ENCODE results near the gene GPAT3. TPM values are rescaled to one million over a fixed set of nuclear protein-coding genes. Genes with fewer than 3 reads are reported as not detected.
A peak's percentile ranks its signal among the peaks of the same experiment; 100 is the strongest.
"Not testable (repeated sequence)": the region's sequence is repeated elsewhere in the genome, so short reads cannot be mapped to it uniquely, and the experiment has no call there.

The GPAT3 gene
- total RNA-seq, 8 experiments from 2014 or later: 0.21 to 4.3 (median 2.1) TPM

GRCh38 chr4:83613023-83613422 is 77.1 kb downstream of the GPAT3 start:
- ATAC-seq (replicated peaks in 6 of 8): no peak
- Histone ChIP-seq H3K4me3 (no peak overlapping the region), H3K4me1 (replicated peaks in 1 of 2) (no peaks in the 10 kb centered on the region), H3K27ac (no peak overlapping the region)
- in situ Hi-C loops (cut with MboI; ENCODE audit: low pct_unique_long_range_greater_than_20kb in 2 of 9, low sequenced_read_pairs in 9 of 9, unreplicated experiment in 9 of 9): no loop called here

DNA sequence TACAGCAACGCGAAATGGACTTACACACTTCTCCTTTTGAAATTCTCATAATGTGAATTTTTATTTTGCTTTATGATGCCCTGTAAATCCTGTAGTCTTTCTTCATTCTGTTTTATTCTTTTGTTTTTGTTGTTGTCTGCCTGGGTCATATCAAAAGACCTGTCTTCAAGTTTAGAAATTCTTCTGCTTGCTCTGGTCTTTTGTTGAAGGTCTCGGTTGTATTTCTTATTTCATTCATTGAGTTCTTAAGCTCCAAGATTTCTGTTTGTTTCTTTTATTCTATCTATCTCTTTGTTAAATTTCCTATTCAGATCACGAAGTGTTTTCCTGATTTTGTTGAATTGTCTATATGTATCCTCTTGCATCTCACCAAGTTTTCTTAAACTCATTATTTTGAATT is 78.1 kb downstream of the GPAT3 start:
- in situ Hi-C loops (cut with MboI; ENCODE audit: low pct_unique_long_range_greater_than_20kb in 2 of 9, low sequenced_read_pairs in 9 of 9, unreplicated experiment in 9 of 9): no loop called here
- Histone ChIP-seq H3K4me3 (no peak overlapping the region), H3K4me1 (replicated peaks in 1 of 2) (no peaks in the 10 kb centered on the region), H3K27ac (no peak overlapping the region)
- no peak for ATAC-seq (replicated peaks in 6 of 8)
- WGBS, 10 experiments: 22 to 100% (median 80%) methylated on average over 1 to 4 of the region's 4 CpGs

- Histone ChIP-seq H3K4me3 (no peak overlapping the region), H3K27ac (no peak overlapping the region), H3K4me1 (replicated peaks in 1 of 2) (no peaks in the 10 kb centered on the region)
- WGBS, 10 experiments: 0 to 40% (median 0%) methylated on average over 1 of the region's 1 CpG; no CpG with 5 or more reads in 5 of the 10 experiments
- no peak for ATAC-seq (replicated peaks in 6 of 8)
- in situ Hi-C loops (cut with MboI; ENCODE audit: low pct_unique_long_range_greater_than_20kb in 2 of 9, low sequenced_read_pairs in 9 of 9, unreplicated experiment in 9 of 9): no loop called here
Observed at GRCh38 chr4:83616252-83616651, 80.3 kb downstream of the GPAT3 start.

- Histone ChIP-seq H3K4me3 (no peak overlapping the region), H3K4me1 (replicated peaks in 1 of 2) (no peaks in the 10 kb centered on the region), H3K27ac (no peak overlapping the region)
- in situ Hi-C loops (cut with MboI; ENCODE audit: low pct_unique_long_range_greater_than_20kb in 2 of 9, low sequenced_read_pairs in 9 of 9, unreplicated experiment in 9 of 9): no loop called here
- peak in 3 of 8 experiments; percentile 40 to 49 (median 41) for ATAC-seq (replicated peaks in 6 of 8)
- 20 to 86% (median 57%) methylated on average over 1 to 5 of the region's 6 CpGs; no CpG with 5 or more reads in 1 of the 10 experiments for WGBS, 10 experiments
Observed at GRCh38 chr4:83617371-83618035, 81.6 kb downstream of the GPAT3 start.

- Histone ChIP-seq H3K4me1 (replicated peaks in 1 of 2) (no peaks in the 10 kb centered on the region), H3K27ac (no peak overlapping the region), H3K4me3 (no peak overlapping the region)
- ATAC-seq (replicated peaks in 6 of 8): peak in 5 of 8 experiments; percentile 41 to 76 (median 64)
- 0 to 86% (median 50%) methylated on average over 1 to 4 of the region's 4 CpGs for WGBS, 10 experiments
- in situ Hi-C loops (cut with MboI; ENCODE audit: low pct_unique_long_range_greater_than_20kb in 2 of 9, low sequenced_read_pairs in 9 of 9, unreplicated experiment in 9 of 9): no loop called here
Observed at GRCh38 chr4:83618431-83618830, 82.5 kb downstream of the GPAT3 start.

GRCh38 chr4:83618991-83619645 is 83.2 kb downstream of the GPAT3 start:
- peak in 1 of 8 experiments; percentile 38 for ATAC-seq (replicated peaks in 6 of 8)

GRCh38 chr4:83622127-83622526 is 86.2 kb downstream of the GPAT3 start:
- H3K4me3 ChIP-seq; in situ Hi-C loops (cut with MboI; ENCODE audit: low pct_unique_long_range_greater_than_20kb in 2 of 9, low sequenced_read_pairs in 9 of 9, unreplicated experiment in 9 of 9); ATAC-seq (replicated peaks in 6 of 8); H3K4me1 ChIP-seq (replicated peaks in 1 of 2); H3K27ac ChIP-seq: not testable (repeated sequence)
- WGBS, 10 experiments: 50 to 100% (median 100%) methylated on average over 1 of the region's 1 CpG; no CpG with 5 or more reads in 3 of the 10 experiments

More at GRCh38 chr4:83618991-83619645, 83.2 kb downstream of the GPAT3 start:
- 0 to 100% (median 90%) methylated on average over 1 to 4 of the region's 4 CpGs; no CpG with 5 or more reads in 5 of the 10 experiments for WGBS, 10 experiments
- in situ Hi-C loops (cut with MboI; ENCODE audit: low pct_unique_long_range_greater_than_20kb in 2 of 9, low sequenced_read_pairs in 9 of 9, unreplicated experiment in 9 of 9): no loop called here
- no peak overlapping the region for H3K4me3 ChIP-seq
- no peak overlapping the region for H3K27ac ChIP-seq
- no peaks in the 10 kb centered on the region for H3K4me1 ChIP-seq (replicated peaks in 1 of 2)

DNA sequence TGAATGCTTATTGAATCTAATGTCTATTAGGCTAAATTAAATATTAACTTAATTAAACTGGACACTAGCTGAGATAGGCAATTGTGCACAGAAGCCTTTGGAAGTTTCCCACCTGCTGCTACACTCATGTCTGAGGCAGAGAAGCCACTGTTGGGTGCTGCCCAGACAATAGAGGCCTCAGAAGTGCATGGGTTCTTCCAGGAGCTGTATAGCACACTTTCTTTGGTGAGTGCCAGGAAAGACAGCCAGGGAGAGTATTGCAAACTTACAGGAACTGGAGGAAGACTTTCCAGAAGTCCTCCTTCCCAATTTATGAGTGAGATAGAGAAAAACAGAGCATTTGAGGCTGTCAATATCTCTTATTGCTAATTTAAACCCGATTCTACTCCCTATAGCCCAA is 89.9 kb downstream of the GPAT3 start:
- 78 to 89% (median 83%) methylated on average over 1 of the region's 1 CpG; no CpG with 5 or more reads in 5 of the 10 experiments for WGBS, 10 experiments
- in situ Hi-C loops (cut with MboI; ENCODE audit: low pct_unique_long_range_greater_than_20kb in 2 of 9, low sequenced_read_pairs in 9 of 9, unreplicated experiment in 9 of 9): loop anchor here in 2 of 9 experiments (25.0 kb wide), 2 partner anchors 114 to 886 kb away; no protein-coding TSS in a partner anchor
- Histone ChIP-seq H3K4me1 (replicated peaks in 1 of 2) (peaks cover 0 to 3% of the 10 kb centered on the region in 2 donors), H3K27ac (no peak overlapping the region), H3K4me3 (no peak overlapping the region)
- no peak for ATAC-seq (replicated peaks in 6 of 8)

- Histone ChIP-seq H3K27ac (no peak overlapping the region), H3K4me1 (replicated peaks in 1 of 2) (peaks cover 0 to 3% of the 10 kb centered on the region in 2 donors), H3K4me3 (no peak overlapping the region)
- in situ Hi-C loops (cut with MboI; ENCODE audit: low pct_unique_long_range_greater_than_20kb in 2 of 9, low sequenced_read_pairs in 9 of 9, unreplicated experiment in 9 of 9): loop anchor here in 2 of 9 experiments (25.0 kb wide), 2 partner anchors 114 to 886 kb away; no protein-coding TSS in a partner anchor
- WGBS, 10 experiments: 60 to 89% (median 76%) methylated on average over 3 to 11 of the region's 11 CpGs
- ATAC-seq (replicated peaks in 6 of 8): no peak
Observed at GRCh38 chr4:83626245-83626836, 90.4 kb downstream of the GPAT3 start.

GRCh38 chr4:83629945-83630721 is 94.2 kb downstream of the GPAT3 start:
- WGBS, 10 experiments: 17 to 100% (median 63%) methylated on average over 1 to 3 of the region's 6 CpGs; no CpG with 5 or more reads in 2 of the 10 experiments
- in situ Hi-C loops (cut with MboI; ENCODE audit: low pct_unique_long_range_greater_than_20kb in 2 of 9, low sequenced_read_pairs in 9 of 9, unreplicated experiment in 9 of 9): loop anchor here in 4 of 9 experiments (10.0 to 25.0 kb wide), 4 partner anchors 45 to 882 kb away; no protein-coding TSS in a partner anchor
- peaks cover 0 to 3% of the 10 kb centered on the region in 2 donors for H3K4me1 ChIP-seq (replicated peaks in 1 of 2)
- peak in 3 of 8 experiments; percentile 47 to 99 (median 97) for ATAC-seq (replicated peaks in 6 of 8)
- H3K4me3 ChIP-seq: no peak overlapping the region
- no peak overlapping the region for H3K27ac ChIP-seq

DNA sequence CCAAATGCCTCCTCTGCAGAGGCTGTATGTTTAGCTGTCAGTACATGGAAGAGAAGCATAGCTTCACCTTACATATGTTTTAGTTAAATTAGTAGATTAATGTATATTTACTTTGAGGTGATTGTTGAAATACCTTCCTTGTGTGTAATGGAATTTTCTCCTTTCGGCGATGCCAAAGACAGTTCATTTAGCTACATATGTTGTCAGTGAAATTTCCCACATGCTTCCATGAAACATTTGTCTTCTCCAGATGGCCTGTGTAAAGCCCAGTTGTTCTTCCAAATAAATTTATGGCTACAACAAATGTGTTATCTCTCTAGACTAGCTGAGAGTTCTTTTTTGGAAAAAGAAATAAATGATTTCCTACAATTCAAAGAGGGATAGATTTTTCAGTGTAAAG is 95.2 kb downstream of the GPAT3 start:
- Histone ChIP-seq H3K4me1 (replicated peaks in 1 of 2) (peaks cover 0 to 3% of the 10 kb centered on the region in 2 donors), H3K27ac (no peak overlapping the region), H3K4me3 (no peak overlapping the region)
- in situ Hi-C loops (cut with MboI; ENCODE audit: low pct_unique_long_range_greater_than_20kb in 2 of 9, low sequenced_read_pairs in 9 of 9, unreplicated experiment in 9 of 9): loop anchor here in 4 of 9 experiments (10.0 to 25.0 kb wide), 4 partner anchors 46 to 881 kb away; no protein-coding TSS in a partner anchor
- no peak for ATAC-seq (replicated peaks in 6 of 8)
- 0 to 100% (median 29%) methylated on average over 2 of the region's 2 CpGs; no CpG with 5 or more reads in 4 of the 10 experiments for WGBS, 10 experiments

DNA sequence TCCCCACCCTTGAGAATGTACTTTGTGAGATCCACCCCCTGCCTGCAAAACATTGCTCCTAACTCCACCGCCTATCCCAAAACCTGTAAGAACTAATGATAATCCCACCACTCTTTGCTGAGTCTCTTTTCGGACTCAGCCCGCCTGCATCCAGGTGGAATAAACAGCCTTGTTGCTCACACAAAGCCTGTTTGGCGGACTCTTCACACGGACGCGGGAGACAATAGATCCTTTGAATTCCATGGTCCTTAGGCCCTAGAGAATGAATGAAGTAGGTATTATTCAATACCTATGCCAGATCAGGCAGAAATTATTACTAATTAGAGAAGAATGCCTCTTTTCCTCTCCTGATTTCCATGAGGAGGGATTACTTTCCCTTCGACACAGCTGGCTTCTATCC is 101.0 kb downstream of the GPAT3 start:
- 92 to 100% (median 97%) methylated on average over 1 to 5 of the region's 8 CpGs; no CpG with 5 or more reads in 4 of the 10 experiments for WGBS, 10 experiments
- ATAC-seq (replicated peaks in 6 of 8): no peak
- in situ Hi-C loops (cut with MboI; ENCODE audit: low pct_unique_long_range_greater_than_20kb in 2 of 9, low sequenced_read_pairs in 9 of 9, unreplicated experiment in 9 of 9): loop anchor here in 4 of 9 experiments (10.0 to 25.0 kb wide), 4 partner anchors 52 to 875 kb away; no protein-coding TSS in a partner anchor
- Histone ChIP-seq H3K4me1 (replicated peaks in 1 of 2) (no peaks in the 10 kb centered on the region), H3K4me3 (no peak overlapping the region), H3K27ac (no peak overlapping the region)
